ENCODE measurements around the gene CDON. TPM values are rescaled to one million over a fixed set of nuclear protein-coding genes. Genes with fewer than 3 reads are reported as not detected.

The CDON gene
- total and polyA plus RNA-seq, 4 donors, result 1.5 to 25.6 (median 9.9) TPM

DNA sequence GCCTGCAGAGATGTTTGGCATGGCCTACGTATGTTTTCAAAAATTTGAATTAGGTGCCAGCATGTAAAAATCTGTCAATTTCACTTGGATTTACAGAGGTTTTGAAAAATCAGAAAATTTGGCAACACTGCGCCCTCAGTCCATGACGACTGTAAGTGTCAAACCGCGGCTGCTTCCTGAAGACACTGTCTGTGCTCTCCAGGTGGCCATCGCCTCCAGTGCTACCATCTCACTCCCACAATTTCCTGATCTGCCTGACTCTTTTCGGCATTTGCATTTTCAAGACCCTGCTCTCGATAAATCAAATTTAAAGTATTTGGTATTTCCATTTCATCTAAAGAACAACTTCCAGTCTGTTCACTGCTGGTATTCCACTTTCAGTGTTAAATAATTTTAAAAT, 82.2 kb downstream of the CDON start:
- 84 to 87% methylated on average over 8 of the region's 8 CpGs for WGBS, 2 donors
- H3K27me3 ChIP-seq (ENCODE audit: control insufficient read depth in 3 of 3, insufficient read depth in 3 of 3, low read length in 2 of 3), result peaks cover 0 to 2% (median 0%) of the 10 kb centered on the region in 3 donors
- TF ChIP-seq, protein P1, sequence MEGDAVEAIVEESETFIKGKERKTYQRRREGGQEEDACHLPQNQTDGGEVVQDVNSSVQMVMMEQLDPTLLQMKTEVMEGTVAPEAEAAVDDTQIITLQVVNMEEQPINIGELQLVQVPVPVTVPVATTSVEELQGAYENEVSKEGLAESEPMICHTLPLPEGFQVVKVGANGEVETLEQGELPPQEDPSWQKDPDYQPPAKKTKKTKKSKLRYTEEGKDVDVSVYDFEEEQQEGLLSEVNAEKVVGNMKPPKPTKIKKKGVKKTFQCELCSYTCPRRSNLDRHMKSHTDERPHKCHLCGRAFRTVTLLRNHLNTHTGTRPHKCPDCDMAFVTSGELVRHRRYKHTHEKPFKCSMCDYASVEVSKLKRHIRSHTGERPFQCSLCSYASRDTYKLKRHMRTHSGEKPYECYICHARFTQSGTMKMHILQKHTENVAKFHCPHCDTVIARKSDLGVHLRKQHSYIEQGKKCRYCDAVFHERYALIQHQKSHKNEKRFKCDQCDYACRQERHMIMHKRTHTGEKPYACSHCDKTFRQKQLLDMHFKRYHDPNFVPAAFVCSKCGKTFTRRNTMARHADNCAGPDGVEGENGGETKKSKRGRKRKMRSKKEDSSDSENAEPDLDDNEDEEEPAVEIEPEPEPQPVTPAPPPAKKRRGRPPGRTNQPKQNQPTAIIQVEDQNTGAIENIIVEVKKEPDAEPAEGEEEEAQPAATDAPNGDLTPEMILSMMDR (IDR thresholded peaks at IDR 0.05; ENCODE audit: control extremely low read depth, extremely low read depth), result no peak

GRCh38 chr11:125979511-125979910, 83.2 kb downstream of the CDON start:
- no peak overlapping the region for H3K4me3 ChIP-seq
- ATAC-seq (ENCODE audit: insufficient read depth, low FRiP score) (no peak), DNase-seq (no peak)
- H3K27ac ChIP-seq (ENCODE audit: low read depth in 1 of 2, low read length in 1 of 2), result no peak overlapping the region
- whole genome bisulfite sequencing, 2 donors, result 88 to 91% methylated on average over 3 of the region's 3 CpGs
- H3K27me3 ChIP-seq (ENCODE audit: control insufficient read depth in 3 of 3, insufficient read depth in 3 of 3, low read length in 2 of 3), result peaks cover 0 to 2% (median 0%) of the 10 kb centered on the region in 3 donors
- peaks cover 0 to 6% (median 3%) of the 10 kb centered on the region in 4 donors for H3K36me3 ChIP-seq (ENCODE audit: control insufficient read depth in 4 of 4, insufficient read depth in 4 of 4, low read length in 4 of 4)
- peaks cover 0 to 10% (median 0%) of the 10 kb centered on the region in 5 donors for H3K4me1 ChIP-seq (ENCODE audit: control insufficient read depth in 5 of 5, insufficient read depth in 5 of 5, low read length in 5 of 5)
- H3K9me3 ChIP-seq (ENCODE audit: control insufficient read depth in 4 of 4, insufficient read depth in 3 of 4, low read length in 3 of 4), result no peaks in the 10 kb centered on the region
- TF ChIP-seq, protein P1 (IDR thresholded peaks at IDR 0.05; ENCODE audit: control extremely low read depth, extremely low read depth), result no peak
- no peak overlapping the region for H3K9ac ChIP-seq (ENCODE audit: insufficient read depth in 1 of 2, low read length in 2 of 2)

More for the DNA sequence above, 82.2 kb downstream of the CDON start:
- no peak overlapping the region for H3K27ac ChIP-seq (ENCODE audit: low read depth in 1 of 2, low read length in 1 of 2)
- no peak overlapping the region for H3K4me3 ChIP-seq
- peaks cover 0 to 10% (median 0%) of the 10 kb centered on the region in 5 donors for H3K4me1 ChIP-seq (ENCODE audit: control insufficient read depth in 5 of 5, insufficient read depth in 5 of 5, low read length in 5 of 5)
- no peaks in the 10 kb centered on the region for H3K9me3 ChIP-seq (ENCODE audit: control insufficient read depth in 4 of 4, insufficient read depth in 3 of 4, low read length in 3 of 4)
- no peak for ATAC-seq (ENCODE audit: insufficient read depth, low FRiP score)
- no peak for DNase-seq
- H3K36me3 ChIP-seq (ENCODE audit: control insufficient read depth in 4 of 4, insufficient read depth in 4 of 4, low read length in 4 of 4), result peaks cover 0 to 6% (median 3%) of the 10 kb centered on the region in 4 donors
- no peak overlapping the region for H3K9ac ChIP-seq (ENCODE audit: insufficient read depth in 1 of 2, low read length in 2 of 2)

GRCh38 chr11:125978778-125979407, 83.8 kb downstream of the CDON start:
- Histone ChIP-seq H3K9ac (ENCODE audit: insufficient read depth in 1 of 2, low read length in 2 of 2) (no peak overlapping the region), H3K27me3 (ENCODE audit: control insufficient read depth in 3 of 3, insufficient read depth in 3 of 3, low read length in 2 of 3) (peaks cover 0 to 2% (median 0%) of the 10 kb centered on the region in 3 donors), H3K4me3 (no peak overlapping the region), H3K9me3 (ENCODE audit: control insufficient read depth in 4 of 4, insufficient read depth in 3 of 4, low read length in 3 of 4) (no peaks in the 10 kb centered on the region), H3K4me1 (ENCODE audit: control insufficient read depth in 5 of 5, insufficient read depth in 5 of 5, low read length in 5 of 5) (peaks cover 0 to 10% (median 0%) of the 10 kb centered on the region in 5 donors), H3K36me3 (ENCODE audit: control insufficient read depth in 4 of 4, insufficient read depth in 4 of 4, low read length in 4 of 4) (peaks cover 0 to 6% (median 3%) of the 10 kb centered on the region in 4 donors), H3K27ac (ENCODE audit: low read depth in 1 of 2, low read length in 1 of 2) (no peak overlapping the region)
- TF ChIP-seq, protein P1 (IDR thresholded peaks at IDR 0.05; ENCODE audit: control extremely low read depth, extremely low read depth), result no peak
- ATAC-seq (ENCODE audit: insufficient read depth, low FRiP score) (no peak), DNase-seq (peak in 1 of 3 donors; percentile 33)
- 76 to 84% methylated on average over 3 of the region's 3 CpGs for WGBS, 2 donors

Measured in lung (tissue), 12 donors.